HepG2 (cell line): ENCODE results near the gene SH3D19. TPM values are rescaled to one million over a fixed set of nuclear protein-coding genes. Genes with fewer than 3 reads are reported as not detected.

Experiments used
- ARHGAP35 ChIP-seq: sonication (generic); formaldehyde crosslinking; IDR thresholded peaks from 2 replicates; pipeline ENCODE4 v1.9.0; 2022; ENCODE audit warnings: mild to moderate bottlenecking, inconsistent platforms, moderate library complexity, missing genetic modification reagents, borderline replicate concordance
- BCL6 ChIP-seq: IDR thresholded peaks from 2 replicates; pipeline ENCODE4 v1.6.1; 2016; ENCODE audit warnings: missing genetic modification reagents, missing compliant biosample characterization
- HHEX ChIP-seq: IDR thresholded peaks from 2 replicates; pipeline ENCODE4 v1.6.1; 2016; ENCODE audit warnings: control low read depth
- HNRNPUL1 ChIP-seq: fragments of 200-400 bp; formaldehyde crosslinking; IDR thresholded peaks from 2 replicates; pipeline ENCODE4 v1.6.1; 2017; ENCODE audit warnings: low read depth, mild to moderate bottlenecking, low read length, moderate library complexity
- KLF9 ChIP-seq: IDR thresholded peaks from 2 replicates; pipeline ENCODE4 v1.6.1; 2016; ENCODE audit warnings: low read depth
- MBD4 ChIP-seq: IDR thresholded peaks from 2 replicates; pipeline ENCODE4 v1.6.1; 2012; ENCODE audit warnings: low read length, inconsistent platforms, borderline replicate concordance
- MIER2 ChIP-seq: IDR thresholded peaks from 2 replicates; pipeline ENCODE4 v1.6.1; 2016; ENCODE audit warnings: missing biosample characterization, missing genetic modification reagents
- NFE2L1 ChIP-seq: sonication (generic); formaldehyde crosslinking; IDR thresholded peaks from 2 replicates; pipeline ENCODE4 v1.4.0; 2020; ENCODE audit warnings: missing genetic modification reagents, mild to moderate bottlenecking, borderline replicate concordance
- NFIC ChIP-seq: IDR thresholded peaks from 2 replicates; pipeline ENCODE4 v1.6.1; 2012; ENCODE audit warnings: mild to moderate bottlenecking, low read length, inconsistent platforms
- PCBP2 ChIP-seq: fragments of 200-400 bp; formaldehyde crosslinking; optimal IDR thresholded peaks from 2 replicates; pipeline ENCODE3; 2018; ENCODE audit warnings: low read length, low read depth; ENCODE audit not compliant: poor library complexity, severe bottlenecking
- PHF20 ChIP-seq: sonication (generic); formaldehyde crosslinking; IDR thresholded peaks from 2 replicates; pipeline ENCODE4 v1.5.0; 2020; ENCODE audit warnings: mild to moderate bottlenecking, missing genetic modification reagents
- RAD21 ChIP-seq: fragments of 450-650 bp; formaldehyde crosslinking; IDR thresholded peaks from 2 replicates; pipeline ENCODE4 v1.5.0; 2020; ENCODE audit warnings: mild to moderate bottlenecking
- RXRA ChIP-seq: sonication (generic); formaldehyde crosslinking; IDR thresholded peaks from 2 replicates; pipeline ENCODE4 v1.5.1; 2020; ENCODE audit warnings: missing genetic modification reagents
- SAP130 ChIP-seq: IDR thresholded peaks from 2 replicates; pipeline ENCODE4 v1.6.1; 2016; ENCODE audit warnings: low read depth
- SCMH1 ChIP-seq: sonication (generic); formaldehyde crosslinking; IDR thresholded peaks from 2 replicates; pipeline ENCODE4 v1.9.0; 2021; ENCODE audit warnings: missing genetic modification reagents, mild to moderate bottlenecking, borderline replicate concordance
- TBL1XR1 ChIP-seq: fragments of 150-350 bp; IDR thresholded peaks from 2 replicates; pipeline ENCODE4 v1.6.1; 2014; ENCODE audit warnings: borderline replicate concordance, low read length; ENCODE audit not compliant: partially characterized antibody
- ZBTB8A ChIP-seq: sonication (generic); formaldehyde crosslinking; IDR thresholded peaks from 2 replicates; pipeline ENCODE4 v1.4.0; 2020; ENCODE audit warnings: mild to moderate bottlenecking, low read depth, missing genetic modification reagents, borderline replicate concordance
- ZFP36L2 ChIP-seq: sonication (generic); formaldehyde crosslinking; IDR thresholded peaks from 2 replicates; pipeline ENCODE4 v1.4.0; 2020; ENCODE audit warnings: missing genetic modification reagents
- ZNF256 ChIP-seq: sonication (generic); formaldehyde crosslinking; conservative IDR thresholded peaks from 2 replicates; pipeline ENCODE4 v1.4.0; 2020; ENCODE audit warnings: missing genetic modification reagents
- ZNF292 ChIP-seq: sonication (generic); formaldehyde crosslinking; IDR thresholded peaks from 2 replicates; pipeline ENCODE4 v1.8.1; 2022; ENCODE audit warnings: mild to moderate bottlenecking, low read depth, missing genetic modification reagents, borderline replicate concordance
- ZNF296 ChIP-seq: sonication (generic); formaldehyde crosslinking; conservative IDR thresholded peaks from 2 replicates; pipeline ENCODE4 v1.5.0; 2020; ENCODE audit warnings: mild to moderate bottlenecking, missing genetic modification reagents
- ZNF317 ChIP-seq: sonication (generic); formaldehyde crosslinking; IDR thresholded peaks from 2 replicates; pipeline ENCODE4 v1.5.0; 2020; ENCODE audit warnings: mild to moderate bottlenecking, missing genetic modification reagents
- ZNF567 ChIP-seq: sonication (generic); formaldehyde crosslinking; IDR thresholded peaks from 2 replicates; pipeline ENCODE4 v1.8.1; 2023; ENCODE audit warnings: mild to moderate bottlenecking, missing genetic modification reagents, borderline replicate concordance
- ZSCAN25 ChIP-seq: sonication (generic); formaldehyde crosslinking; IDR thresholded peaks from 2 replicates; pipeline ENCODE4 v1.8.0; 2022; ENCODE audit warnings: mild to moderate bottlenecking, missing genetic modification reagents
- polyA plus RNA-seq, 8 experiments: library from polyadenylated mRNA; depleted of rRNA in 3 of 8; stranded (reverse) in 7 of 8; unstranded in 1 of 8; fragments of >200 nt; fragmentation: Illumina TruSeq in 4 of 8; extraction: Trizol in 4 of 8; gene quantifications; 2 replicates each; pipeline versions ENCODE4 v1.2.1 to v1.2.3, GENCODE V29; 2011 to 2016; ENCODE audit warnings: low read depth in 4 of 8, missing spikeins in 1 of 8, mixed read lengths in 1 of 8; ENCODE audit not compliant: insufficient read depth in 1 of 8
- total RNA-seq, 5 experiments: library from RNA; depleted of rRNA; stranded (reverse); fragments of >200 nt; fragmentation: Illumina TruSeq; extraction: Trizol; gene quantifications; 2 replicates each; pipeline ENCODE4 v1.2.3, GENCODE V29; 2016; ENCODE audit warnings: low read depth in 1 of 5
- TF ChIP-seq, protein P1 (sequence below), 2 experiments: IDR thresholded peaks; 2 replicates each; pipeline ENCODE4 v1.6.1; 2011 to 2012; ENCODE audit warnings: low read length in 2 of 2, borderline replicate concordance in 1 of 2, low read depth in 1 of 2, mild to moderate bottlenecking in 1 of 2, moderate library complexity in 1 of 2

Gene SH3D19
- total and polyA plus RNA-seq, 2 of the 13 experiments (the other 11 are each of a cell fraction or from before 2014, with no cell fraction given), result 31.2 to 38.0 TPM

DNA sequence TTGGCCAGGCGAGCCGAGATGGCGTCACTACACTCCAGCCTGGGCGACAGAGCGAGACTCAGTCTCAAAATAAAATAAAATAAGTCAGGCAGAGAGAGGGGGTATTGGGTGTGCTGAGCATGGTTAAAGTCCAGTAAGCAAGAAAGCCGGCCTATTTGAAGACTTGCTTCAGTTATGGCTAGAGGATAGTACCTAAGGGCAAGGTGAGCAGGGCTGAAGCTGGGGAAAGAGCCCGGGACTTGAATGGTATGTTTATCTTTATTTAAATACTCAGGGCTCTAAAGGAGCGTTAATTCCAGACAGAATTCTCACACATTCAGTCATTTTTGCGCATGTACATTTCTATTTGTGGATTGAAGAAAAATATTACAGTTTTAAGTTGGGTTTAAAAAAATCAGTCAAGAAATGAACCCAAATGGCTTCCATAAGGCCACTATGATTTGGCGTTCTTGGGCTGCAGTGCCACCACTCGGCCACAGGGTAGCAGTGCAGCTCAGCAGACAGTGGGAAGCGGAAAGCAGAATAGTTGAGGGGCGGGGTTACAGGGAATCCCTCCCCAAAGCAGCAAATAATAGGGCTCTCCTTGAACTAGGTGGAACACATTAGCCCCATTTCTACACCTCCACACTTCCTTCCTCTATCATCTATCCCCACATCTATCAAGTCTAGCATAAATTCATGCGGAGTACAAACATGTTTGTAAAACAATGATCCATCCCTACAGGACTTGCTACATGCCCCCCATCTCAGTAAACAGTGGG, 37.2 kb upstream of the SH3D19 start (continued):
- TF ChIP-seq MBD4, result no peak
- no peak for TF ChIP-seq TBL1XR1
- no peak for TF ChIP-seq ZNF292 (CRISPR knock-in tag)
- no peak for TF ChIP-seq ZNF567
- TF ChIP-seq RXRA (CRISPR knock-in tag), result no peak; the same call in 1 of the 2 replicates
- no peak for TF ChIP-seq ZNF296 (CRISPR knock-in tag)
- no peak for TF ChIP-seq HNRNPUL1
- TF ChIP-seq ZNF256 (CRISPR knock-in tag), result no peak
- TF ChIP-seq SCMH1, result no peak
- TF ChIP-seq KLF9, result no peak
- no peak for TF ChIP-seq ZSCAN25 (CRISPR knock-in tag)
- no peak for TF ChIP-seq PHF20 (CRISPR knock-in tag)
- TF ChIP-seq ZBTB8A (CRISPR knock-in tag), result no peak
- TF ChIP-seq MIER2 (CRISPR knock-in tag), result no peak
- TF ChIP-seq NFIC, result no peak
- TF ChIP-seq PCBP2, result no peak
- peak; percentile 94 for TF ChIP-seq RAD21 (CRISPR knock-in tag)
- no peak for TF ChIP-seq ZFP36L2 (CRISPR knock-in tag)
- no peak for TF ChIP-seq ARHGAP35
- no peak for TF ChIP-seq HHEX (CRISPR knock-in tag)
- TF ChIP-seq ZNF317 (CRISPR knock-in tag), result no peak
- TF ChIP-seq SAP130, result peak; percentile 44; the same call in 1 of the 2 replicates
- 0 out of 2 replicates have a peak, but pooled peaks have one; percentile 18 for TF ChIP-seq BCL6 (CRISPR knock-in tag)
- no peak for TF ChIP-seq NFE2L1 (CRISPR knock-in tag)
- TF ChIP-seq, protein P1, sequence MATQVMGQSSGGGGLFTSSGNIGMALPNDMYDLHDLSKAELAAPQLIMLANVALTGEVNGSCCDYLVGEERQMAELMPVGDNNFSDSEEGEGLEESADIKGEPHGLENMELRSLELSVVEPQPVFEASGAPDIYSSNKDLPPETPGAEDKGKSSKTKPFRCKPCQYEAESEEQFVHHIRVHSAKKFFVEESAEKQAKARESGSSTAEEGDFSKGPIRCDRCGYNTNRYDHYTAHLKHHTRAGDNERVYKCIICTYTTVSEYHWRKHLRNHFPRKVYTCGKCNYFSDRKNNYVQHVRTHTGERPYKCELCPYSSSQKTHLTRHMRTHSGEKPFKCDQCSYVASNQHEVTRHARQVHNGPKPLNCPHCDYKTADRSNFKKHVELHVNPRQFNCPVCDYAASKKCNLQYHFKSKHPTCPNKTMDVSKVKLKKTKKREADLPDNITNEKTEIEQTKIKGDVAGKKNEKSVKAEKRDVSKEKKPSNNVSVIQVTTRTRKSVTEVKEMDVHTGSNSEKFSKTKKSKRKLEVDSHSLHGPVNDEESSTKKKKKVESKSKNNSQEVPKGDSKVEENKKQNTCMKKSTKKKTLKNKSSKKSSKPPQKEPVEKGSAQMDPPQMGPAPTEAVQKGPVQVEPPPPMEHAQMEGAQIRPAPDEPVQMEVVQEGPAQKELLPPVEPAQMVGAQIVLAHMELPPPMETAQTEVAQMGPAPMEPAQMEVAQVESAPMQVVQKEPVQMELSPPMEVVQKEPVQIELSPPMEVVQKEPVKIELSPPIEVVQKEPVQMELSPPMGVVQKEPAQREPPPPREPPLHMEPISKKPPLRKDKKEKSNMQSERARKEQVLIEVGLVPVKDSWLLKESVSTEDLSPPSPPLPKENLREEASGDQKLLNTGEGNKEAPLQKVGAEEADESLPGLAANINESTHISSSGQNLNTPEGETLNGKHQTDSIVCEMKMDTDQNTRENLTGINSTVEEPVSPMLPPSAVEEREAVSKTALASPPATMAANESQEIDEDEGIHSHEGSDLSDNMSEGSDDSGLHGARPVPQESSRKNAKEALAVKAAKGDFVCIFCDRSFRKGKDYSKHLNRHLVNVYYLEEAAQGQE (IDR thresholded peaks at IDR 0.05; ENCODE audit: borderline replicate concordance in 1 of 2, low read depth in 1 of 2, low read length in 2 of 2), result no peak
